ENCODE results near the gene TRPC4AP.

GRCh38 chr20:34992751-34993417 is 99.7 kb downstream of the TRPC4AP start:
- TF ChIP-seq CTCF (conservative IDR thresholded peaks at IDR 0.05; ENCODE audit: low read length): no peak
- no peak for TF ChIP-seq EZH2phosphoT487 (IDR thresholded peaks at IDR 0.05; ENCODE audit: borderline replicate concordance)

Data from Loucy (cell line).